ENCODE measurements around the gene LYZL1.
"Not testable (repeated sequence)": the region's sequence is repeated elsewhere in the genome, so short reads cannot be mapped to it uniquely, and the experiment has no call there.

The LYZL1 gene

DNA sequence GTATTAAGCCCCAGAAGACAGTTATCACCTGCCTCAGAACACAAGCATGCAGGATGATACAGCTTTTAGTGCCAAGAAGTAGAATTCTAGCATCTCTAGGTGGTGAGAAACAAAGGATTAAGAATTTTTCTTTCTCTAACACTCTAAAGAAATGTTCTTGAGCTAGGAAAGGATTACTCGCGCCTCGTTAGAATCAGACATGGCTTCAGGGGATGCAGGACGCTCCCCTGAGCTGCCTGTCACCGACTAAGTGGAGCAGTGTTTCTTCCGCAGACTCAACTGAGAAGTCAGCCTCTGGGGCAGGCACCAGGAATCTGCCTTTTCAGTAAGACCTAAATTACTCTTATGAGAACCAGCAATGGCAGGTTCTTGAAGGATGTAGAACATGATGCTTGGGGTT, at the start of gene LYZL1:
Gene LYZL1, plus strand, starts transcription at position 165 of the 400 bp plus-strand sequence. CDS start 2,798 bp downstream, outside the sequence.
- not testable (repeated sequence) for H3K4me1 Mint-ChIP-seq, H3K9me3 Mint-ChIP-seq

DNA sequence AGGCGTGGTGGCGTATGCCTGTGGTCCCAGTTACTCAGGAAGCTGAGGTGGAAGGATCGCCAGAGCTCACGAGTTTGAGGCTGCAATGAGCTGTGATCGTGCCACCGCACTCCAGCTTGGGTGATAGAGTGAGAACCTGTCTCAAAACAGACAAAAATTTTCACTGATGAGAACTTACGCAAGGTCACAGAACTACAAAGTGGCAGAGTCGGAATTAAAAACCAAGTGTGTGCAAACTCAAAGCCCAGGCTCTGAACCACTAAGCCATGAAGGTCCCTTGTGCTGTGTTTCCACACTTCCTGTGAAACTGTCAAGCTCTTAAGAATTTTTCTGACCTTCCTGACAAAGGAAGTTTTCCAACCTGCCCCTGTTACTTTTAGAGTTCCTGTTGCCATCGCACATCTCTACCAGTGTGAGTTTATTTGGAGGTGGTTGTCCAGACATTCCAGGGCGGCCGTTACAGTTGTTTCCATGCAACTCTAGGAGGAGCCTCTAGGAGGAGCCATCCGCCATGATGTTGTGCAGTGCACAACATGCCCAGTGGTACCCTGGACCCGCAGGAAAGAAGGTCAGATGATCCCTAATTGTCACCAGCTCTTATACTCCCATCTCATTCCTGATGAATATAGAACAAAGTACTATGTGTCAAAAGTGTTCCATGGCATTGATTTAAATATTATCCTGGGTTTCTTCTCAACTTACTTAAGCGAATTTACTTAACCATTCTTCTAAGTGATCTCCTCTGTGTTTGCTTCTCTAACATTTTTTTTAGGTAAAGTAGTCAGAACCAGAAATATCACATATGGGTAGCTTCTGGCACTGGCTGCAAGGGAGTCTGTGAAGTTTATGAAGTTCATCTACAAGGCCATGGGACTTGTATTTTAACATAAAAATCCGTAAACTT, 49.0 kb upstream of the LYZL1 start:
- no peaks in the 10 kb centered on the region for H3K36me3 Mint-ChIP-seq
- CTCF ChIA-PET, result interaction anchor here (0.8 kb wide), 1 partner anchor 65 kb away, joined by 3 read pairs; no protein-coding TSS in a partner anchor
- no peaks in the 10 kb centered on the region for H3K4me1 Mint-ChIP-seq
- H3K4me3 Mint-ChIP-seq, result no peak overlapping the region
- no peak overlapping the region for H3K27ac Mint-ChIP-seq
- no peaks in the 10 kb centered on the region for H3K9me3 Mint-ChIP-seq
- H3K27me3 Mint-ChIP-seq, result peaks cover 5% of the 10 kb centered on the region
- DNase-seq, result no peak

More for the DNA sequence above, at the start of gene LYZL1:
- H3K36me3 Mint-ChIP-seq, H3K4me3 Mint-ChIP-seq, H3K27me3 Mint-ChIP-seq, CTCF ChIA-PET, DNase-seq, H3K27ac Mint-ChIP-seq: not testable (repeated sequence)

DNA sequence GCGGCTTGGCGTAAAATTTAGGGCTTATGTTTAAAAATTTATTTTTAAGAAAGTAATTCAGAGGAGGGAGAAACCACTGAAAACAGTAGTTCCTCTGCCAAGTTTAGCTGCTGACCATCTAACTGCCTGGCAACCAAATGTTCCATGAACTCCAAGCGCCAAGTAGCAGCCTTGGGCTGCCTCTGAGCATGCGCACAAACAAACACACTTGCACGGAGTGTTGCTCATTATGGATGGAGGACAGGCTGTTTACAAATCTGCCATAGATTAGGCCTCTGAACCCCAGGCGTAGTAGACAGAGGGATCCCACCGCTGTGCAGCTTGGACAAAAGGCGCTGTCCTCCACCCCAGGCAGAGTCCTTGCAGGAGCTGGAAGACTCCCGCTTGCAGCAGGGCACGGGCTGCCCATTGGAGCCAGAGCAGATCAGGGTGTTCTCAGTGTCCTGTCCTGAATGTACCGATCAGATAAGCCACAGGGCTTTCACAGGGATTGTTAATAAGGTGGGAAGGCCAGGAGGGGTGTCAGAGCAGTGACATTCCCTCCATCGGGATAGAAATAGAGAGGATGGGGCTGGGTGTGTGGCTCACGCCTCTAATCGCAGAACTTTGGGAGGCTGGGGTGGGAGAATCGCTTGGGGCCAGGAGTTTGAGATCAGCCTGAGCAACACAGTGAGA, 47.7 kb upstream of the LYZL1 start:
- CTCF ChIA-PET, result no interaction called here
- Mint-ChIP-seq H3K27ac (no peak overlapping the region), H3K9me3 (no peaks in the 10 kb centered on the region), H3K4me1 (no peaks in the 10 kb centered on the region), H3K36me3 (no peaks in the 10 kb centered on the region), H3K4me3 (no peak overlapping the region), H3K27me3 (peaks cover 5% of the 10 kb centered on the region)
- DNase-seq, result no peak

DNA sequence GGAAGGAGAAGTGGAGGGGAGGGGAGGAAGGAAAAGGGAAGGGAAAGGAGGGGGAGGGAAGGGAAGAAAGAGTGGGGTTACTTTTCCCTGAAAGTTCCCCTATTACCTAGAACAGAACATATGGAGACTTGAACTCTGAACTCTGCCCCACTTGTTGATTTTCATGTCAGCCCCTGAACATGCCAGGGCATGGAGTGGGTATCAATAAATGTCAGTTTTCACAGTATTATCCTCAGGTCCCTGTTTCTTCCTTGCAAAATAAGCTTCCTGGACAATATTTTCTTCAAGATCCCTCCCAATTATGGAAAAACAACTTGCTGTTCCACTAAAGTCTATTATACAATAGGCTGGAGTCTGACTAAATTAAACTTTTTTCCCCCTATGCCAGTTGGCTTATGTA, 46.9 kb upstream of the LYZL1 start:
- no peaks in the 10 kb centered on the region for H3K36me3 Mint-ChIP-seq
- H3K27ac Mint-ChIP-seq, result no peak overlapping the region
- no peak overlapping the region for H3K4me3 Mint-ChIP-seq
- no peaks in the 10 kb centered on the region for H3K9me3 Mint-ChIP-seq
- DNase-seq, result no peak
- no peaks in the 10 kb centered on the region for H3K4me1 Mint-ChIP-seq
- peaks cover 5% of the 10 kb centered on the region for H3K27me3 Mint-ChIP-seq
- CTCF ChIA-PET, result no interaction called here

DNA sequence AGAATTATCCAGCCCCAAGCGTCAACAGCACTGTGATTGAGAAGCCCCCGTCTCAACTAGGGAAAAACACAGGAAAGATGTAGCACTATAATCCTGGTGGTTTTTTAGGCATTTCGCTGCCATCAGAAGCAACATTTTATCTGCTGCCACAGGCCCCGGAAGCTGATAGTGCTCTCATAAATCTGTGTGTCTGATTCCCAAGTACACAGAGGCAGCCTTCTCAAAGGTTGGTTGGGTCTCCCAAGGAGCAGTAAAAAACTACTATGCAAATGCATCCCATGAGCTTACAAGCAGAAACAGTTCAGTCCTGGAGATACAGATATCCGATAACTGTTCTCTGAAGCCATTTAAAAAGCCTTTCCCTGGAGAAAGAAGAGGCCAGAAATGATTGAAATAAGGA, 45.8 kb upstream of the LYZL1 start:
- Mint-ChIP-seq H3K36me3 (no peaks in the 10 kb centered on the region), H3K4me1 (no peaks in the 10 kb centered on the region), H3K9me3 (no peaks in the 10 kb centered on the region), H3K4me3 (no peak overlapping the region), H3K27me3 (peaks cover 5% of the 10 kb centered on the region), H3K27ac (no peak overlapping the region)
- no peak for DNase-seq
- CTCF ChIA-PET, result no interaction called here

DNA sequence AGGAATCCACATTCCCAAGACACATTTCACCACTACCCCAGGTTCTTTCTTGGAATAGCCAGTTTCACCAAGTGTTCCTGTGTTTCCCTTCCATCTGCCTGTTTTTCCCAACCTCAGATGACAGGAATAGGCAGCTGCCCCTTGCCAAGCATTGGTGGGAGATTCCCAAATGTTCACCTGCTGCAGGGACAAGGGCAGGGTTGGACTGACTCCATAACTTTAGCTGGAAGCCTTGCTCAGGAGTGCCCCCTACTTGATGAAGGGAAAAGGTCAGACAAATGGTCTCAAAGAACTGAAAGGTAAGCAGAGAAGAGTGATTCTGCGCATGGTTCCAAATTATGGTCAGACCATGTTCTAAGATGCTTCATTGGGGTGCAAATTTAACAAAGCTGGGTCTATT, 45.1 kb upstream of the LYZL1 start:
- no peak for DNase-seq
- Mint-ChIP-seq H3K4me3 (no peak overlapping the region), H3K9me3 (no peaks in the 10 kb centered on the region), H3K27ac (no peak overlapping the region), H3K4me1 (no peaks in the 10 kb centered on the region), H3K36me3 (no peaks in the 10 kb centered on the region), H3K27me3 (peaks cover 5% of the 10 kb centered on the region)
- CTCF ChIA-PET, result no interaction called here

DNA sequence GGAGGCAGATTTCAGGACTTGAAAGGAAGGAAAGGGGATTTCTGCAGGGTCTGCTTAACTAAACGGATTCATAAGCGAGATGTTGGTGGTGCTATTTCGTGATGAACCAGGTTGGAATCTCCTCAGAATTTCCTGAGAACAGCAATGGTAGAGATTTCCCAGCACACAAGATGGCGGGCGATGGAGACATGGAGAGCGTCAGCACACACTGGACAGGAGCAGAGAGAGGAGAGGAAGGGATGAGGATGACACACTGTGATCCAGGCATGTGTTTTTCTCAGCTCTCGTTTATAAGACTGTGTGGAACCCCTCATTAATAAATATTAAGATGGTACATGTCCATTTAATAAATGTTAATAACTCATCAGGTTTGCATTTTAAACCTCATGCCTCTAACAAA, 43.9 kb upstream of the LYZL1 start:
- CTCF ChIA-PET, result no interaction called here

DNA sequence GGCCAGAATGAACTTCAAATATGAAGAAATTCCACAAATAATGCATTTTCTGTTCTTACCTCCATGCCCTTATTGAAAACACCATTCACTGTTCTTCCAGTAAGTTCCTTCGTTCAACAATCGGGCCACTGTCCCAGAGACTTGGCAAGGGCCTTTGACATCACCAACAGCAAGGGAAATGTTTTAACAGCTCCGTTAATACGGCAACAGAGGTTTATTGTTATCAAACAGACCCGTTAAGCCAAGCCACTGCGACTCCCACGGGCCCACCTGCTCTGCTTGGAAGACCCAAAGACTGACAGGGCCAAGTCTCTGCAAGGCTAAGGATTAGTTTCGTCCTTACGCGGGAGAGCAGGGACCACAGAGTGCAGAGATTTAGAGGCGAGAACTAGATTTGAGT, 43.4 kb upstream of the LYZL1 start:
- CTCF ChIA-PET, result no interaction called here
- H3K27me3 Mint-ChIP-seq, result peaks cover 5% of the 10 kb centered on the region
- H3K4me1 Mint-ChIP-seq, result no peaks in the 10 kb centered on the region
- H3K4me3 Mint-ChIP-seq, result no peak overlapping the region
- H3K27ac Mint-ChIP-seq, result no peak overlapping the region
- H3K36me3 Mint-ChIP-seq, result no peaks in the 10 kb centered on the region
- H3K9me3 Mint-ChIP-seq, result no peaks in the 10 kb centered on the region
- no peak for DNase-seq

More for the DNA sequence above, 43.9 kb upstream of the LYZL1 start:
- Mint-ChIP-seq H3K27me3 (peaks cover 5% of the 10 kb centered on the region), H3K27ac (no peak overlapping the region), H3K9me3 (no peaks in the 10 kb centered on the region), H3K4me1 (no peaks in the 10 kb centered on the region), H3K36me3 (no peaks in the 10 kb centered on the region), H3K4me3 (no peak overlapping the region)
- DNase-seq, result no peak

DNA sequence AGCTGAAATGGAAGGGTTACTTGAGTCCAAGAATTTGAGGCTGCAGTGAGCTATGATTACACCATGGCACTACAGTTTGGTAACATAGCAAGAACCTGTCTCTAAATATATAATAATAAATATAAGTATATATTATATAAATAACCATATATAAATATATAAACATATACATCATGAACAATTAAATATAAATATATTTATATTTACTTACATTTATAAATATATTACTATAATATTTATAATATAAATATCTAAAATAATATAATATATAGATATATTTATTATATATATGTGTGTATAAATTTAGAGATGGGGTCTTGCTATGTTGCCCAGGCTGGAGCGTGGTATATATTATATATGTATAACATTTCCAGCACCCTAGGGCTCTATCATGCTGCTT, 42.4 kb upstream of the LYZL1 start:
- Mint-ChIP-seq H3K27me3 (peaks cover 5% of the 10 kb centered on the region), H3K4me1 (no peaks in the 10 kb centered on the region), H3K36me3 (no peaks in the 10 kb centered on the region), H3K4me3 (no peak overlapping the region), H3K9me3 (no peaks in the 10 kb centered on the region), H3K27ac (no peak overlapping the region)
- no peak for DNase-seq
- CTCF ChIA-PET, result no interaction called here

DNA sequence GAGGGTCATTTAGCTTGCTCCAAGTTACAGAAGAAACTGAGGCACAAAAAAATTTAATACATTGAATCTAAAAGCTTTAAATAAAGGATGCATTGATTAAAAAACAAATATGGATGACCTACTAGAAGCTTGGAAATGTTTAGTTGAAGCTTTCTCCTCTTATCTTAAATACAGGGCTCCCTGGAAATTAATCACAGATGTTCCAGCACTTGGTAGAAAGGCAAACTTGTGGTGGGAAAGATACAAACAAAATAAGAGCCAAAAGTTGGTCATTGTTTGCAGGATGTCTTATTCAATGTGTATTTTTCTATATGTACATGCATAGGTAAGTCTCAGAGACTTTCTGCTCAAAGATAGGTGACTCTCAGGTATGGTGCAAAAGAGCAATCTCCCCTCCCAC, 40.7 kb upstream of the LYZL1 start:
- Mint-ChIP-seq H3K36me3 (no peaks in the 10 kb centered on the region), H3K4me1 (no peaks in the 10 kb centered on the region), H3K27ac (no peak overlapping the region), H3K4me3 (no peak overlapping the region), H3K27me3 (no peaks in the 10 kb centered on the region), H3K9me3 (no peaks in the 10 kb centered on the region)
- CTCF ChIA-PET, result no interaction called here
- no peak for DNase-seq

DNA sequence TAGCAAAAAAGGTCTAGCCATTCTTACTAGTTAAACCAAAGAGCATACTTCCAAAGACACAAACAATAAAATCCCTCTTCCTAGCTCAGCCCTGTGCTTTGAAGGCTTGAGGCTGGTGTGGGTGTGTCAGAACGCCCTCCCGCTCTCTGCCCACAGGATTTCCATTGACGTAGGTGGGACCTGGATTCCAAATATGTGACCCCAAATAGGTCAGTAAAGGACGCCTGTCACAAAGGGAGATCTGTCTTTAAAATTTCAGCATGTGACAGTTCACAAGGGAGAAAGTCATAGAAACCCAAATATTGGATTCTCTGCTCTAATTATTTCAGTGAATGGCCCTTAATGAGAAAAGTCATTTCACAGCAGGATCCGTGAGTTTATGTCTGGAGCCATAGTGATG, 39.9 kb upstream of the LYZL1 start:
- no peak for DNase-seq
- CTCF ChIA-PET, result no interaction called here
- no peaks in the 10 kb centered on the region for H3K4me1 Mint-ChIP-seq
- no peaks in the 10 kb centered on the region for H3K9me3 Mint-ChIP-seq
- no peaks in the 10 kb centered on the region for H3K36me3 Mint-ChIP-seq
- H3K4me3 Mint-ChIP-seq, result no peak overlapping the region
- H3K27ac Mint-ChIP-seq, result no peak overlapping the region
- H3K27me3 Mint-ChIP-seq, result peaks cover 2% of the 10 kb centered on the region

DNA sequence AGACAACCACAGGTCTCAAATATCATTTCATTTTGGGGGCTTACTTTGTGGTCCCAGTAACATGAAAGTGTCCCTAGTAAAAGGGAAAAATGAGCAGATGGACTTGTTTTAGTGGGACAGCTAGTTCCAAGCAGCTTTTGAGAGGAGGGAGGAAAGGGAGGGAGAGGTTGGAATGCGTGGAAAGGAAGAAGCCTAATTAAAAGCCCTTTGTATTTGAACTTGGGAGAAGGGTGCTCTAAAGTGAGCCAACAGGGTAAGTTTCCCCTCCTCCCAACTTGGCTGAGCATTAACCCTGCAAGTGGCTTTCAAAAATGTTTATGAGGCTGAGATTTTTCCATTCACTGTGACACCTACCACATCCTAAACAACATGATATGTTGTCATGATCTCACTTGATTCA, 38.8 kb upstream of the LYZL1 start:
- no peak for DNase-seq
- Mint-ChIP-seq H3K4me1 (no peaks in the 10 kb centered on the region), H3K9me3 (no peaks in the 10 kb centered on the region), H3K27ac (no peak overlapping the region), H3K36me3 (no peaks in the 10 kb centered on the region), H3K27me3 (peaks cover 11% of the 10 kb centered on the region), H3K4me3 (no peak overlapping the region)
- CTCF ChIA-PET, result no interaction called here

DNA sequence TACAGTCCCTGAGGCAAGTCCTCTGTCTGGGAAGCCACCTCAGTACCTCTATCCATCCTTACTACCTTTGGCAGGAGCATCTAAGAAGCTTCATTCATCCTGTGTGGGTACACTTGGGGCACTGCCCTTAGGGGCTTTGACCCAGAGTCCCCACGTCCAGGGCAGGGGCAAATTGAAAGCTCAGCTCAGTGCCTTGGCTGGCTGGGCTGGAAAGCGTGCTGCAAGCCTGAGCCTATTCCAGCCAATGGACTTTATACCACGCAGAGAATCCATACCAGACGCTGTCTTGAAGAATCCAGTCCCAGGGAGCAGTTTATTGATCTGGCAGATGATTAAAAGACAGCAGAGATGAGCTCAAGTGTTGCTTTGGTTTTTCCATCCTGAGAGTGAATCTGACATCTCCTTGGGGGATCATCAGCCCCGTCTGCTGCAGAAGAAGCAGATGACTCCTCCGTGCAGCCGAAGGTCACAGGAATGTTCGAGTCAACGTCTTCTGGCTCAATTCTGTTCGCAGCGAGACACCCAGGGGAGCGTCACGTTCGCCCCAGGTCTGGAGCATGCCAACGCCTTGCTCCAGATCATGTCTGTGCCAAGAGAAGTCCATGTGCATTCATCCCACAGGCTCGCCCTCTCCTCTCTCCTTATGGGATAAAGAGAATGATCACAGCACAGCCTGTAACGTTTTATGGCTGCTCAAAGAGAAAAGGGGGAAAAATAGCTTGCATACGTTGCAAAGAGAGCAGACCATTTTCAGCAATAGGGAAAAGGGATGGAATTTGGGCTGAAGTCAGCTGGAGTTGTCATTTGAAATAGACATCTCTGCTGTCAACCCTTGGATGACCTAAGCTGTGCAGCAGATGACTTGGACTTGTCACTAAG, 35.8 kb upstream of the LYZL1 start:
- Mint-ChIP-seq H3K4me3 (no peak overlapping the region), H3K9me3 (no peaks in the 10 kb centered on the region), H3K27me3 (peaks cover 11% of the 10 kb centered on the region), H3K4me1 (no peaks in the 10 kb centered on the region), H3K36me3 (no peaks in the 10 kb centered on the region), H3K27ac (no peak overlapping the region)
- CTCF ChIA-PET, result no interaction called here
- no peak for DNase-seq

DNA sequence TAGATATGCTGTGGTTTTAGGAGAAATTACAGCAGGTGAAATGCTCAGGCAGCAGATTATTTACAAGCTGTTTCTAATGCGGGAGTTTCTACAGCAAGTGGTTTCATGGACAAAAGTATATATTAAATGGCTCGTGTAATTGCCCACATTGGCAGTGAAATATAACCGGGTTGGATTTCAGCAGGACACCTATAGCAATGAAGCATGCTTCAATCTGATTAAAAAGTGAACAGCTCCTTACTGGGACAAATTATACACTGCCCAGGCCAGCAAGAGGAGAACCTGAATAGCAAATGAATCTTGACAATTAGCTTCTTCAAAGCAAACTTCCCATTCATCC, 35.2 kb upstream of the LYZL1 start:
- CTCF ChIA-PET, result no interaction called here
- Mint-ChIP-seq H3K27ac (no peak overlapping the region), H3K4me1 (no peaks in the 10 kb centered on the region), H3K9me3 (no peaks in the 10 kb centered on the region), H3K27me3 (peaks cover 11% of the 10 kb centered on the region), H3K4me3 (no peak overlapping the region), H3K36me3 (no peaks in the 10 kb centered on the region)
- no peak for DNase-seq

All from activated naive CD4-positive, alpha-beta T cell treated with anti-CD3 and anti-CD28 coated beads, Interleukin-2, amount 10 ng/mL, durations not matched to agents 7 days and 5 days (primary cell).